ENCODE measurements around the gene CYTH1. TPM values are rescaled to one million over a fixed set of nuclear protein-coding genes. Genes with fewer than 3 reads are reported as not detected.

The CYTH1 gene
- total RNA-seq, 1 experiment from 2014 or later = 9.7 TPM

DNA sequence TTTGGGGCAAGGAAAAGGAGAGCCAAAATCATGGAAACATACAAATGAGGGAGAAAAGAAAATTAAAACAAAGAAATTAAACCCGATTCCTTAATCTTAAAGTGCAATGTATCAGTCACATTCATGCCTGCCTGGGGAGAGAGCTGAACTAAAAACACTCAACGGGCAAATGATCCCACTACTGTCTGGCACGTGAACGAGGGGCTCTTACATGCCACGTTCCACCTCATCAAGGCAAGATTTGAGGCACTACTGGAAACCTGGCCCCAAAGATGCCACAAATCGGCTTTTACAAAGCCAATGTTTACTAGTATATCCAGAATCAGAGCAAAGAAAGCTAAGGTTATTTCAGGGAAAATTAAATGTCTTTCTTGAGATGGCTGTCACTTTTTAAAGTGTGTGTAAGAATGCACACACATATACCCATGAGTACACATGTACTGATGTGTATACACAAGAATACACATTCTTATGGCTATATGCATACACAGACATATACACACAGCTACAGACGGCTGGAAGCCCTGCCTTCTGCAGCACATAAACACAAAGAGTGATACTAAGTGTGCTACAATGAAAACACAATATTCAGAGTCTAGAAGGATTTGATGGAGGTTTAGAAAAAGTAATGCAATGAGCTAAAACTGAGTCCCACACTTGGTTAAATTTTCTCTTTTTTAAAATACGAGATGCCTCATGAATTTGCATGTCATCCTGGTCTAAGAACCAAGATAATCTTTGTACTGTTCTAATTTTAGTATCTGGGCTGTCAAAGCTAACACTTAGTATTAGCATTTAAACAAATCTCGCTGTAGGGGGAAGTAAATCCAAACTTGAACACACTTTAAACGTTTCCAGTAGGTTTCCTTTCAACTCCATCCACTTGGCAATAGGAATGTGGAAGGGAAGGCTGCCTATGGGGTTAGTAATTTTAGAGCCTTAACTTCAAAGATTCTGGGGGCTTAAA is 85.8 kb downstream of the CYTH1 start:
- Histone ChIP-seq H3K4me2 (ENCODE audit: insufficient read depth, insufficient read length, low read length) (no peak overlapping the region), H4K91ac (ENCODE audit: insufficient read length, low read depth, low read length) (no peak overlapping the region), H2AK5ac (ENCODE audit: insufficient read length, low read length) (no peak overlapping the region), H2AFZ (ENCODE audit: low read length) (no peak overlapping the region), H4K5ac (ENCODE audit: insufficient read length, low read depth, low read length) (no peak overlapping the region), H3K4ac (ENCODE audit: low read depth, low read length) (no peak overlapping the region), H3K27me3 (ENCODE audit: insufficient read depth, low read length) (no peaks in the 10 kb centered on the region; the same call in 1 of the 2 replicates), H2BK15ac (ENCODE audit: low read depth, low read length) (no peak overlapping the region), H3K56ac (ENCODE audit: insufficient read length, low read depth, low read length) (no peak overlapping the region), H2BK5ac (ENCODE audit: insufficient read length, low read length) (no peak overlapping the region), H3K79me1 (ENCODE audit: insufficient read depth, low read depth, low read length, poor library complexity, severe bottlenecking) (no peaks in the 10 kb centered on the region), H2BK20ac (ENCODE audit: low read depth, low read length, poor library complexity, severe bottlenecking) (no peak overlapping the region), H3K14ac (ENCODE audit: insufficient read depth, low read length) (no peak overlapping the region), H3K9me3 (ENCODE audit: control insufficient read depth, low read depth, low read length) (no peaks in the 10 kb centered on the region), H3K23ac (ENCODE audit: insufficient read length, low read depth, low read length) (no peak overlapping the region), H4K8ac (replicated peaks; ENCODE audit: insufficient read length, low read depth, low read length) (no peak overlapping the region), H3K23me2 (ENCODE audit: insufficient read length, low read depth, low read length, poor library complexity, severe bottlenecking) (no peaks in the 10 kb centered on the region), H3K18ac (ENCODE audit: insufficient read length, low read depth, low read length) (no peak overlapping the region), H3K79me2 (ENCODE audit: insufficient read depth, low read length) (no peaks in the 10 kb centered on the region), H3K27ac (ENCODE audit: insufficient read length, low read depth, low read length) (no peak overlapping the region), H2BK12ac (ENCODE audit: insufficient read length, low read depth, low read length) (no peak overlapping the region), H3T11ph (ENCODE audit: low read length) (no peak overlapping the region), H4K20me1 (ENCODE audit: control insufficient read depth, insufficient read depth, insufficient read length) (no peaks in the 10 kb centered on the region), H2BK120ac (ENCODE audit: low read depth, low read length, poor library complexity, severe bottlenecking) (no peak overlapping the region), H3K9ac (ENCODE audit: extremely low read depth, insufficient read length, low read length) (no peak overlapping the region), H3K4me1 (ENCODE audit: insufficient read depth, low read length) (no peaks in the 10 kb centered on the region)
- Mint-ChIP-seq H3K27ac (peak overlapping the region in 1 of 3 experiments; percentile 55; a peak in 2 of 7 replicates), H3K9me3 (no peaks in the 10 kb centered on the region), H3K4me1 (no peaks in the 10 kb centered on the region), H3K36me3 (ENCODE audit: insufficient read depth in 1 of 3, low read depth in 3 of 3) (peaks cover under 1 to 6% (median 6%) of the 10 kb centered on the region in 3 experiments; a peak in 4 of 7 replicates), H3K27me3 (ENCODE audit: low read depth) (no peaks in the 10 kb centered on the region), H3K4me3 (no peak overlapping the region)
- WGBS (ENCODE audit: extremely low coverage, insufficient read length, low lambda C conversion rate) = no CpG with 5 or more reads among the region's 10 CpGs
- no peak for DNase-seq
- TF ChIP-seq CTCF (conservative IDR thresholded peaks at IDR 0.05) = no peak
